HEK293T (cell line): ENCODE measurements around the gene RBM23.

ENCODE experiments used
- BHLHE40 ChIP-seq: fragments of 450-650 bp; IDR thresholded peaks from 2 replicates; pipeline ENCODE4 v1.6.1; 2016; ENCODE audit warnings: mild to moderate bottlenecking, moderate library complexity, borderline replicate concordance
- CTBP1 ChIP-seq: fragments of 450-650 bp; IDR thresholded peaks from 2 replicates; pipeline ENCODE4 v1.6.1; 2016; ENCODE audit warnings: borderline replicate concordance
- ELF4 ChIP-seq: fragments of 450-650 bp; IDR thresholded peaks from 2 replicates; pipeline ENCODE4 v1.6.1; 2017; ENCODE audit warnings: antibody characterized with exemption
- FOXA1 ChIP-seq: fragments of 450-650 bp; IDR thresholded peaks from 2 replicates; pipeline ENCODE4 v1.6.1; 2016; ENCODE audit warnings: mild to moderate bottlenecking
- FOXK2 ChIP-seq: fragments of 450-650 bp; IDR thresholded peaks from 2 replicates; pipeline ENCODE4 v1.6.1; 2016; ENCODE audit warnings: mild to moderate bottlenecking
- FOXM1 ChIP-seq: fragments of 450-650 bp; IDR thresholded peaks from 2 replicates; pipeline ENCODE4 v1.6.1; 2017; ENCODE audit warnings: mild to moderate bottlenecking, borderline replicate concordance
- HDGF ChIP-seq: fragments of 450-650 bp; IDR thresholded peaks from 2 replicates; pipeline ENCODE4 v1.6.1; 2017; ENCODE audit warnings: antibody characterized with exemption, borderline replicate concordance
- LEF1 ChIP-seq: fragments of 450-650 bp; IDR thresholded peaks from 2 replicates; pipeline ENCODE4 v1.6.1; 2017; ENCODE audit warnings: mild to moderate bottlenecking, borderline replicate concordance
- NFRKB ChIP-seq: fragments of 450-650 bp; IDR thresholded peaks from 2 replicates; pipeline ENCODE4 v1.6.1; 2016; ENCODE audit warnings: mild to moderate bottlenecking, moderate library complexity
- SP1 ChIP-seq: fragments of 450-650 bp; IDR thresholded peaks from 2 replicates; pipeline ENCODE4 v1.6.1; 2017
- SUZ12 ChIP-seq: fragments of 450-650 bp; IDR thresholded peaks from 2 replicates; pipeline ENCODE4 v1.6.1; 2016; ENCODE audit warnings: mild to moderate bottlenecking
- TARDBP ChIP-seq: fragments of 450-650 bp; IDR thresholded peaks from 2 replicates; pipeline ENCODE4 v1.6.1; 2016
- ZNF384 ChIP-seq: fragments of 450-650 bp; IDR thresholded peaks from 2 replicates; pipeline ENCODE4 v1.6.1; 2016

GRCh38 chr14:22966783-22967269 lies 47.9 kb upstream of the RBM23 start:
- TF ChIP-seq BHLHE40: no peak
- TF ChIP-seq SP1: no peak
- no peak for TF ChIP-seq FOXM1
- TF ChIP-seq LEF1: no peak
- no peak for TF ChIP-seq SUZ12
- no peak for TF ChIP-seq FOXK2
- no peak for TF ChIP-seq CTBP1
- no peak for TF ChIP-seq ZNF384
- no peak for TF ChIP-seq FOXA1
- TF ChIP-seq HDGF: no peak
- no peak for TF ChIP-seq ELF4
- TF ChIP-seq NFRKB: no peak
- TF ChIP-seq TARDBP: no peak
